Neural progenitor cell (in vitro differentiated cells): Measurements from ENCODE around the gene SMTN.

Source experiments
- CTCF ChIP-seq: fragments of 200-600 bp; sonication (generic); IDR thresholded peaks from 2 replicates; pipeline ENCODE4 v1.5.1; 2017; ENCODE audit warnings: antibody characterized with exemption, mild to moderate bottlenecking
- EZH2phosphoT487 ChIP-seq: fragments of 200-600 bp; sonication (generic); IDR thresholded peaks from 2 replicates; pipeline ENCODE4 v1.6.1; 2017; ENCODE audit warnings: antibody characterized with exemption

DNA sequence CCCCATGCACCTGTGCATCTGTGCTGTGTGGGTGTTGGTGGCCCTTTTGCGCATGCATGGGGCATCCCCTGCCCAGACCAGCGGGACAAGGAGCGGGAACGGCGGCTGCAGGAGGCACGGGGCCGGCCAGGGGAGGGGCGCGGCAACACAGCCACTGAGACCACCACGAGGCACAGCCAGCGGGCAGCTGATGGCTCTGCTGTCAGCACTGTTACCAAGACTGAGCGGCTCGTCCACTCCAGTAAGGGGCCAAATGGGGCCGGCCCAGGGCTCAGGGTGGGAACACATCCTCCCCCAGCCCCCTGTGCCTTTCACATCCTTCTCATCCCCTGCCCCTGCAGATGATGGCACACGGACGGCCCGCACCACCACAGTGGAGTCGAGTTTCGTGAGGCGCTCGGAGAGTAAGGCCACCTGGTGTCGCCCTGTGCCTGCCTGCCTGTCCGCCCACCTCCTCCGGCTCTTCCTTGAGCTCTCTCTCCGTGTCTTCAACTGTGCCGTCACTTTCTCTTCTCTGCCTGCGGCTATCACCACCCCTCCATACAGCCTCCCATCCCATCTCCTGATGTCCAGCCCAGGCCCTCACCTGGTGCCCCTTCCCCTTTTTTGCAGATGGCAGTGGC lies 15.7 kb downstream of the SMTN start:
- TF ChIP-seq CTCF (no peak), EZH2phosphoT487 (no peak)
